Adrenal gland (tissue), 5 donors: ENCODE data around the gene ABRACL.

Source experiments
- POLR2A ChIP-seq, 2 donors: fragments of 450-650 bp; IDR thresholded peaks; one replicate each; pipeline ENCODE4 v1.6.1; 2017; ENCODE audit warnings: antibody characterized with exemption in 2 of 2, mild to moderate bottlenecking in 2 of 2, moderate library complexity in 1 of 2
- TF ChIP-seq, protein P1 (sequence below), 6 experiments: fragments of 450-650 bp in 4 of 6; fragments of 200-600 bp in 2 of 6; sonication (generic) in 1 of 6; IDR thresholded peaks; 1 replicate in 5 of 6; 2 replicates in 1 of 6; pipeline versions ENCODE4 v1.5.1 to v1.8.0; 2016 to 2021; ENCODE audit warnings: antibody characterized with exemption in 6 of 6, mild to moderate bottlenecking in 2 of 6, moderate library complexity in 1 of 6
- donor health status: DM: no; HTN: no; CAD: no.

DNA sequence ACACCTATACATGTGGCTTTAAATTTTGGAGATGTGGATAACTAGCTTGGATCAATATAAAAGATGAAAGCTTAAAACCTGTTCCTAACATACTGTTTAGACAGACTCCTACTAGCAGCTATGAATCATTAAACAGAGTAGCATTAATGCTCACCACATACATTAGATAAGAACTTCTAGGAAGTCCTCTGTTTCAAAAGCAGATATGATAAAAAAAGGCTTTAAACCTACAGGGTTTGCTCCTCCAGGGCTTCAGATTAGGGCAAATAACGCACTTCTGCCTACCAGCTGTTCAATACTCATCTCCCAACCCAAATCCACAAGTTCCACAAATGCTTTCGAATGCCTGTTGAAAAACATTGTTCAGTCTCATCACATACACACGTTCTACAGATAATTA lies 42.0 kb upstream of the ABRACL start:
- no peak for TF ChIP-seq POLR2A (IDR thresholded peaks at IDR 0.05)
- TF ChIP-seq, protein P1, sequence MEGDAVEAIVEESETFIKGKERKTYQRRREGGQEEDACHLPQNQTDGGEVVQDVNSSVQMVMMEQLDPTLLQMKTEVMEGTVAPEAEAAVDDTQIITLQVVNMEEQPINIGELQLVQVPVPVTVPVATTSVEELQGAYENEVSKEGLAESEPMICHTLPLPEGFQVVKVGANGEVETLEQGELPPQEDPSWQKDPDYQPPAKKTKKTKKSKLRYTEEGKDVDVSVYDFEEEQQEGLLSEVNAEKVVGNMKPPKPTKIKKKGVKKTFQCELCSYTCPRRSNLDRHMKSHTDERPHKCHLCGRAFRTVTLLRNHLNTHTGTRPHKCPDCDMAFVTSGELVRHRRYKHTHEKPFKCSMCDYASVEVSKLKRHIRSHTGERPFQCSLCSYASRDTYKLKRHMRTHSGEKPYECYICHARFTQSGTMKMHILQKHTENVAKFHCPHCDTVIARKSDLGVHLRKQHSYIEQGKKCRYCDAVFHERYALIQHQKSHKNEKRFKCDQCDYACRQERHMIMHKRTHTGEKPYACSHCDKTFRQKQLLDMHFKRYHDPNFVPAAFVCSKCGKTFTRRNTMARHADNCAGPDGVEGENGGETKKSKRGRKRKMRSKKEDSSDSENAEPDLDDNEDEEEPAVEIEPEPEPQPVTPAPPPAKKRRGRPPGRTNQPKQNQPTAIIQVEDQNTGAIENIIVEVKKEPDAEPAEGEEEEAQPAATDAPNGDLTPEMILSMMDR (IDR thresholded peaks at IDR 0.05): no peak
